ENCODE data around the gene MKKS. TPM values are rescaled to one million over a fixed set of nuclear protein-coding genes. Genes with fewer than 3 reads are reported as not detected.
A peak's percentile ranks its signal among the peaks of the same experiment; 100 is the strongest.
"Not testable (repeated sequence)": the region's sequence is repeated elsewhere in the genome, so short reads cannot be mapped to it uniquely, and the experiment has no call there.

Gene MKKS
- total and polyA plus RNA-seq, 9 donors, result 7.7 to 21.9 (median 15.0) TPM

DNA sequence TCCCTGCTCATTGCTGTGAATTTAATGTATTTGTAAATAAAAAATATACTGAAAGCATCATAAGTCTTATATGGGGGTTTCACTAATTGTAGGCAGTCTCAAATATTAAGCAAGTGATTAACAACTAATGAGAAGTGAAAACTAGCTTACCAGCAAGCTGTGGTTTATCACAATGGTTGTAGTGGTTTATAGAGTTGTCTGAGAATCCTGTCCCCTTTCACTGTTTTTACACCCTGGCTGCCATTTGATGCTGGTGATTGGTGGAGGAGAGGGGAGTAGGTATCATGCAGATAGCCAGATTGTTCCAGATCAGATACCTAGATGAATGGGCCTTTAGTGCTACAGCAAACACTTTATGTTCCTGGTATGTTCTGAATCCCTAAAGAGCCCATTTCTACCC lies 6.0 kb downstream of the MKKS start:
- no peaks in the 10 kb centered on the region for H3K36me3 ChIP-seq
- H3K27ac ChIP-seq, result no peak overlapping the region
- intact Hi-C loops (cut with DNase I), result no loop called here
- no peak for DNase-seq
- H3K4me3 ChIP-seq, result no peak overlapping the region
- peaks cover 7% of the 10 kb centered on the region for H3K4me1 ChIP-seq (ENCODE audit: insufficient read depth)
- no peaks in the 10 kb centered on the region for H3K27me3 ChIP-seq
- TF ChIP-seq EP300 (IDR thresholded peaks at IDR 0.05) (no peak), POLR2A (IDR thresholded peaks at IDR 0.05) (no peak)
- TF ChIP-seq, protein P1, sequence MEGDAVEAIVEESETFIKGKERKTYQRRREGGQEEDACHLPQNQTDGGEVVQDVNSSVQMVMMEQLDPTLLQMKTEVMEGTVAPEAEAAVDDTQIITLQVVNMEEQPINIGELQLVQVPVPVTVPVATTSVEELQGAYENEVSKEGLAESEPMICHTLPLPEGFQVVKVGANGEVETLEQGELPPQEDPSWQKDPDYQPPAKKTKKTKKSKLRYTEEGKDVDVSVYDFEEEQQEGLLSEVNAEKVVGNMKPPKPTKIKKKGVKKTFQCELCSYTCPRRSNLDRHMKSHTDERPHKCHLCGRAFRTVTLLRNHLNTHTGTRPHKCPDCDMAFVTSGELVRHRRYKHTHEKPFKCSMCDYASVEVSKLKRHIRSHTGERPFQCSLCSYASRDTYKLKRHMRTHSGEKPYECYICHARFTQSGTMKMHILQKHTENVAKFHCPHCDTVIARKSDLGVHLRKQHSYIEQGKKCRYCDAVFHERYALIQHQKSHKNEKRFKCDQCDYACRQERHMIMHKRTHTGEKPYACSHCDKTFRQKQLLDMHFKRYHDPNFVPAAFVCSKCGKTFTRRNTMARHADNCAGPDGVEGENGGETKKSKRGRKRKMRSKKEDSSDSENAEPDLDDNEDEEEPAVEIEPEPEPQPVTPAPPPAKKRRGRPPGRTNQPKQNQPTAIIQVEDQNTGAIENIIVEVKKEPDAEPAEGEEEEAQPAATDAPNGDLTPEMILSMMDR (IDR thresholded peaks at IDR 0.05), result no peak
- no peaks in the 10 kb centered on the region for H3K9me3 ChIP-seq

DNA sequence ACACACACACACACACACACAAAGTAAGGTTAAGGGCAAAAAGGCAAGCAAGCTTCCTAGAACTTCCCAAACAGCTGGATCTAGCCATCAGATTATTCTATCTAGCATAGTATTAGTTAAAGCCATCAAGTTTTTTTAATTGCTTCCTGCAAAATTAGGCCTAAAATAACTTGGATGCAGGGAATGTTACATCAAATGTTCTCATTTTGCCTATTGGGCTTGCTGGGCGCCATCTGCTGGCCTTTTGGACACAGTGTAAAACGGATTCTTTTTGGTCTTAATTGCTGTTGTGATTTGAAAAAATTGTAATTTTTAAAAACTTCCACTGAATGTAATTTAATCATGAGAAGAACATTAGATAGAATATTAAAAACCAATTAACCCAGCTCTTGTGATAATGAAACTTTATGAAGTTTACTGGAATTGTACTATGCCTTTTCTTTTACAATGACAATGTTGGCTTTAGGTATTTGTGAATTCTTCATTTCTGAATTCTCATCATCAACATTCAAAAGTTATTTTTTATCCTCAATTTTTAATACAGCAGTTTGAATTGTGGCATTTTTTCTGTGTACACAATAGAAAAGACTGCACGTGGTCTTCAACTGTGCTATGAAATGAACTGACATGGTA lies 6.8 kb downstream of the MKKS start:
- TF ChIP-seq EP300 (IDR thresholded peaks at IDR 0.05) (no peak), POLR2A (IDR thresholded peaks at IDR 0.05) (no peak)
- TF ChIP-seq, protein P1 (IDR thresholded peaks at IDR 0.05), result peak; percentile 60 to 74 (median 67)
- Histone ChIP-seq H3K36me3 (no peaks in the 10 kb centered on the region), H3K4me1 (ENCODE audit: insufficient read depth) (peaks cover 5% of the 10 kb centered on the region), H3K9me3 (no peaks in the 10 kb centered on the region), H3K4me3 (no peak overlapping the region), H3K27ac (no peak overlapping the region), H3K27me3 (no peaks in the 10 kb centered on the region)
- DNase-seq, result peak; percentile 49 to 78 (median 68)
- 8 to 18% (median 17%) methylated on average over 3 of the region's 3 CpGs for WGBS, 3 donors
- intact Hi-C loops (cut with DNase I), result no loop called here

DNA sequence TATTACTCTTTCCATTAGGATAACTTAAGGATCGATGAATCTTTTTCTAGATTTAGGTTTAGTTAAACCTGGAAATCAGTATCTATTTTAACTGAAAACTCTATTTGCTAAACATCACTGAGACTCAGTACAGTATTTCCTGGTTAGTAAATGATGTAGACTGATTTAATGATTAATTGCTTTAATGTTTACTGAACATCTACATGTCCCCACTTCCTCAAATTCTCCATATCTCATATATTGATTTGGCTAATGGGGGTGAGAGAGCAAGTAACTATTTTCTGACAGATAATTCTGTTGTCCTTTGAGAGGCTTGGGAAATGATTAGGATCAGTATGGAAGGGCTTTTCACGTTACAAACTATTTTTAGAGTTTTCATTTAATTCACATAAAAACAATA lies 10.3 kb downstream of the MKKS start:
- Histone ChIP-seq H3K4me1 (ENCODE audit: insufficient read depth) (peaks cover 3% of the 10 kb centered on the region), H3K27me3 (no peaks in the 10 kb centered on the region), H3K36me3 (no peaks in the 10 kb centered on the region), H3K4me3 (no peak overlapping the region), H3K27ac (no peak overlapping the region), H3K9me3 (no peaks in the 10 kb centered on the region)
- no peak for DNase-seq
- TF ChIP-seq, protein P1 (IDR thresholded peaks at IDR 0.05), result no peak
- TF ChIP-seq POLR2A (IDR thresholded peaks at IDR 0.05), result no peak
- TF ChIP-seq EP300 (IDR thresholded peaks at IDR 0.05), result no peak
- WGBS, 3 donors, result 82 to 88% (median 86%) methylated on average over 2 of the region's 2 CpGs
- intact Hi-C loops (cut with DNase I), result no loop called here

DNA sequence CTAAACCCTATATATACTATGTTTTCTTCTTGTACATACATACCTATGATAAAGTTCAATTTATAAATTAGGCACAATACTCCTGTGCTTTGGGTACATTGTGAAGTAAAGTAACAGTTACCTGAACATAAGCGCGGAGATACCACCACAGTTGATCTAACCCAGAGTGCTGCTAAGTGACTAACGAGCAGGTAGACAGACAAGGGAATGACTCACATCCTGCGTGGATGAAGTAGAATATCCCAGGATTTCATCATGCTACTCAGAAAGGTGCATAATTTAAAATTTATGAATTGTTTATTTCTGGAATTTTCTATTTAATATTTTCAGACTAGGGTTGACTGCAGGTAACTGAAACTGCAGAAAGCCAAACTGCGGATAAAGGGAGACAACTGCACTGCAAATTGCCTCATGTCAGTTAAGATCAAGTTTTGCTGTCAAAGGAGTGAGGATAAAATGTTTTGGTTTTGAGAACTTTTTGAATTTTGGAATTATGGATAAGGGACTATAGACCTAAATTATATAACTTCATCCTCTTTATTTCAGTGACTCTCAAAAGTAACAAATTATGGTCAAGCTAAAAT lies 14.4 kb downstream of the MKKS start:
- no peak overlapping the region for H3K4me3 ChIP-seq
- TF ChIP-seq, protein P1 (IDR thresholded peaks at IDR 0.05), result no peak
- TF ChIP-seq POLR2A (IDR thresholded peaks at IDR 0.05), result no peak
- TF ChIP-seq EP300 (IDR thresholded peaks at IDR 0.05), result no peak
- no peak for DNase-seq
- H3K27me3 ChIP-seq, result no peaks in the 10 kb centered on the region
- no peak overlapping the region for H3K27ac ChIP-seq
- 93% methylated on average over 5 of the region's 5 CpGs for WGBS, 3 donors
- no peaks in the 10 kb centered on the region for H3K36me3 ChIP-seq
- no peaks in the 10 kb centered on the region for H3K4me1 ChIP-seq (ENCODE audit: insufficient read depth)
- intact Hi-C loops (cut with DNase I), result loop anchor here in 2 of 4 donors (10.0 kb wide), 2 partner anchors 195 to 445 kb away; no protein-coding TSS in a partner anchor
- no peaks in the 10 kb centered on the region for H3K9me3 ChIP-seq

DNA sequence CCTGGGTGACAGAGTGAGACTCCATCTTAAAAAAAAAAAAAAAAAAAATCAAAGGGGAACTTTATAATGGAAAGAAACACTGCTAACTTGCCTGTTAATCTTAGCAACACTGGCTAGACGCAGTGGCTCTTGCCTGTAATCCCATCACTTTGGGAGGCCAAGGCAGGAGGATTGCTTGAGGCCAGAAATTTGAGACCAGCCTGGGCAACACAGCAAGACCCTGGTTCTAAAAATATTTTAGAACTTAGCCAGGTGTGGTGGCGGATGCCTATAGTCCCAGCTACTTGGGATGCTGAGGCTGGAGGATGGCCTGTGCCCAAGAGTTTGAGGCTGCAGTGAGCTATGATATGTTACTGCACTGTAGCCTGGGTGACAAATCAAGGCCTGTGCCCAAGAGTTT lies 16.8 kb downstream of the MKKS start:
- H3K4me3 ChIP-seq; H3K27ac ChIP-seq; H3K9me3 ChIP-seq; H3K36me3 ChIP-seq; H3K27me3 ChIP-seq; DNase-seq; H3K4me1 ChIP-seq (ENCODE audit: insufficient read depth): not testable (repeated sequence)
- WGBS, 3 donors, result 96 to 100% (median 96%) methylated on average over 2 of the region's 2 CpGs
- intact Hi-C loops (cut with DNase I), result loop anchor here in 2 of 4 donors (10.0 kb wide), 2 partner anchors 192 to 442 kb away; no protein-coding TSS in a partner anchor
